ENCODE data around the gene LRIF1.

- no peak for TF ChIP-seq CTCF (IDR thresholded peaks at IDR 0.05)
- no peak for TF ChIP-seq EZH2 (IDR thresholded peaks at IDR 0.05)
These were observed 59.7 kb downstream of the LRIF1 start for GRCh38 chr1:110903853-110904500.
